ENCODE results near the gene UPF3A. TPM values are rescaled to one million over a fixed set of nuclear protein-coding genes. Genes with fewer than 3 reads are reported as not detected.

The UPF3A gene
- total and polyA plus RNA-seq, 11 donors, result 13.4 to 42.0 (median 20.8) TPM

DNA sequence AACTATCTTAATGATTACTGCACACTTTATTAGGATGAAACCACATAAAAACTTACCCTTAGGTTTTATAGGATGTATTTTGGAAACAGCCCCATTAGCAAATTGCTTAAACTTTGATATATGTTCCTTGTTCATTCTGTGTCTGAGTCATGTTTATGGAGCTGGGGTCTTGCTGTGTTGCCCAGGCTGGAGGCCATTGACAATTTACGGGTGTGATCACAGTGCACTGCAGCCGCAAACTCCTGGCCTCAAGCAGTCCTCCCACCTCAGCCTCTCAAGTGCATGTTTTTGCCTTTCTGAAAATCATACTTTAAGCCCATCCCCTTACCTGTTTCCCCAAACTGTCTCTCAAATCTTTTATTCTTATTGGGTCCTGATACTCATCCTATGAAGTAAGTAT, 27.7 kb downstream of the UPF3A start:
- ATAC-seq (no peak), DNase-seq (no peak)
- Histone ChIP-seq H3K27ac (no peak overlapping the region), H3K4me1 (peaks cover 0 to 11% (median 6%) of the 10 kb centered on the region in 12 donors), H3K4me3 (no peak overlapping the region), H3K36me3 (peaks cover 0 to 40% (median 25%) of the 10 kb centered on the region in 9 donors), H3K9me3 (no peaks in the 10 kb centered on the region), H3K27me3 (no peaks in the 10 kb centered on the region)
- 98 to 99% (median 98%) methylated on average over 2 of the region's 2 CpGs for WGBS, 4 donors
- TF ChIP-seq POLR2A (IDR thresholded peaks at IDR 0.05), result no peak
- TF ChIP-seq, protein P1, sequence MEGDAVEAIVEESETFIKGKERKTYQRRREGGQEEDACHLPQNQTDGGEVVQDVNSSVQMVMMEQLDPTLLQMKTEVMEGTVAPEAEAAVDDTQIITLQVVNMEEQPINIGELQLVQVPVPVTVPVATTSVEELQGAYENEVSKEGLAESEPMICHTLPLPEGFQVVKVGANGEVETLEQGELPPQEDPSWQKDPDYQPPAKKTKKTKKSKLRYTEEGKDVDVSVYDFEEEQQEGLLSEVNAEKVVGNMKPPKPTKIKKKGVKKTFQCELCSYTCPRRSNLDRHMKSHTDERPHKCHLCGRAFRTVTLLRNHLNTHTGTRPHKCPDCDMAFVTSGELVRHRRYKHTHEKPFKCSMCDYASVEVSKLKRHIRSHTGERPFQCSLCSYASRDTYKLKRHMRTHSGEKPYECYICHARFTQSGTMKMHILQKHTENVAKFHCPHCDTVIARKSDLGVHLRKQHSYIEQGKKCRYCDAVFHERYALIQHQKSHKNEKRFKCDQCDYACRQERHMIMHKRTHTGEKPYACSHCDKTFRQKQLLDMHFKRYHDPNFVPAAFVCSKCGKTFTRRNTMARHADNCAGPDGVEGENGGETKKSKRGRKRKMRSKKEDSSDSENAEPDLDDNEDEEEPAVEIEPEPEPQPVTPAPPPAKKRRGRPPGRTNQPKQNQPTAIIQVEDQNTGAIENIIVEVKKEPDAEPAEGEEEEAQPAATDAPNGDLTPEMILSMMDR (IDR thresholded peaks at IDR 0.05), result no peak
- intact Hi-C loops (cut with DNase I), result no loop called here

DNA sequence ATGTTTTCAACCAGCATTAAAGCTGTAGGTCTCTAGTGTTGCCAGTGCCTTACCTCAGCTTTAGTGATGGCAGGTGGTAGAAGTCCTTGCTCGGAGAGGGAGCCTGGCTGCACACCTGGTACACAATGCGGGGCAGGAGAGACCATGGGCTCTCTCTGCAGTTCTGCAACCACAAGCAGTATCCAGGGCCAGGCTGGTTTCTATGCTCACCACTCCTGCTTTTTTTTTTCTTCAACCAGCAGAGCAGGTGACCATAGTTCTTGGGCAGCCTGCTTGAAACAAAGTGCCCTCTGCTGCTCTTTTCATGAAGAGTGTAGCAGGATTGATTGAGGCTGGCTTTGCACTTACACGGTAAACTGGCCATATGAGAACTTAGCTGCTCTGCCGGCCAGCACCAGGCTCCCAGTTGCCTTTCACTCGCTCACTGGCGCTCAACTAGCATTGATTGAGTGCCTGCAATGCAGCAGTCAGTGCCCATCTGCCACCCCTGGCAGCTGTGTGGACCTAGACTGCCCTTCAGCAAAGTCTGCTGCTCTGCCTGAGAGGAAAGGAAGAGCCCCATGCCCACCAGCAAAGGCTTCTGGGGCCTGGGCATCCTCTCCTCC, 28.5 kb downstream of the UPF3A start:
- Histone ChIP-seq H3K27ac (no peak overlapping the region), H3K4me3 (no peak overlapping the region), H3K36me3 (peaks cover 0 to 32% (median 17%) of the 10 kb centered on the region in 9 donors), H3K9me3 (no peaks in the 10 kb centered on the region), H3K27me3 (no peaks in the 10 kb centered on the region), H3K4me1 (peaks cover 0 to 12% (median 6%) of the 10 kb centered on the region in 12 donors)
- DNase-seq (no peak), ATAC-seq (no peak)
- 88 to 91% (median 90%) methylated on average over 6 of the region's 6 CpGs for WGBS, 4 donors
- TF ChIP-seq, protein P1 (IDR thresholded peaks at IDR 0.05), result no peak
- no peak for TF ChIP-seq POLR2A (IDR thresholded peaks at IDR 0.05)
- intact Hi-C loops (cut with DNase I), result no loop called here

DNA sequence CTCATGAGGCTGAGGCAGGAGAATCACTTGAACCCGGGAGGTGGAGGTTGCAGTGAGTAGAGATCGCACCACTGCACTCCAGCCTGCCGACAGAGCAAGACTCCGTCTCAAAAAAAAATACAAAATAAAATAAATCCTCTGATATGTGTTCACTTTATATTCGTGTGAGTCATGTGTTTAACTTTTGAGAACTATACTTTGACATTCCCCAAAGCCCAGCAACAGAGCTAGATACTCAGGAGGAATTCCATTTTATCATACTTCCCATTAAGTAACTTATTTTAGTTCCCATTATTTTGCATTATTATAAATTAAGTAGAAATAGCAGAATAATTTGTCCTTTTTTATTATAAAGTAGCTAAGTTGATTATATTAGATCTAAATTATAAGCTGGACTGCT, 29.6 kb downstream of the UPF3A start:
- intact Hi-C loops (cut with DNase I), result no loop called here
- Histone ChIP-seq H3K27ac (no peak overlapping the region), H3K27me3 (no peaks in the 10 kb centered on the region), H3K36me3 (peaks cover 0 to 24% (median 13%) of the 10 kb centered on the region in 9 donors), H3K4me3 (no peak overlapping the region), H3K9me3 (no peaks in the 10 kb centered on the region), H3K4me1 (peaks cover 0 to 22% (median 16%) of the 10 kb centered on the region in 12 donors)
- WGBS, 4 donors, result 86 to 91% (median 88%) methylated on average over 5 of the region's 5 CpGs
- no peak for DNase-seq
- no peak for ATAC-seq
- TF ChIP-seq POLR2A (IDR thresholded peaks at IDR 0.05), result no peak
- TF ChIP-seq, protein P1 (IDR thresholded peaks at IDR 0.05), result no peak

- H3K27me3 ChIP-seq, result no peaks in the 10 kb centered on the region
- peaks cover 0 to 19% (median 9%) of the 10 kb centered on the region in 9 donors for H3K36me3 ChIP-seq
- H3K4me1 ChIP-seq, result peaks cover 0 to 27% (median 17%) of the 10 kb centered on the region in 12 donors
- ATAC-seq (no peak), DNase-seq (no peak)
- no peak overlapping the region for H3K27ac ChIP-seq
- intact Hi-C loops (cut with DNase I), result no loop called here
- no peaks in the 10 kb centered on the region for H3K9me3 ChIP-seq
- H3K4me3 ChIP-seq, result no peak overlapping the region
- no peak for TF ChIP-seq POLR2A (IDR thresholded peaks at IDR 0.05)
- TF ChIP-seq, protein P1 (IDR thresholded peaks at IDR 0.05), result no peak
Measured at GRCh38 chr13:114311387-114311786, 30.0 kb downstream of the UPF3A start.
